Peyer's patch (tissue), 4 donors: Measurements from ENCODE around the gene SCN11A.
"Not testable (repeated sequence)": the region's sequence is repeated elsewhere in the genome, so short reads cannot be mapped to it uniquely, and the experiment has no call there.

Experiments used
- CTCF ChIP-seq, 6 experiments: fragments of 450-650 bp in 4 of 6; fragments of 200-600 bp in 2 of 6; sonication (generic) in 1 of 6; IDR thresholded peaks; one replicate each; pipeline ENCODE4 v1.5.1; 2017 to 2019; ENCODE audit warnings: antibody characterized with exemption in 6 of 6, mild to moderate bottlenecking in 3 of 6, moderate library complexity in 1 of 6
- POLR2A ChIP-seq, 2 donors: fragments of 450-650 bp; IDR thresholded peaks; one replicate each; pipeline ENCODE4 v1.5.1; 2017; ENCODE audit warnings: antibody characterized with exemption in 2 of 2, mild to moderate bottlenecking in 2 of 2, moderate library complexity in 2 of 2

- not testable (repeated sequence) for TF ChIP-seq CTCF, POLR2A (IDR thresholded peaks at IDR 0.05)
These were observed 9.5 kb upstream of the SCN11A start for GRCh38 chr3:39061228-39061627.
